GM12801 (cell line): ENCODE measurements around the gene FAM180A.

Experiments used
- TF ChIP-seq, protein P1 (sequence below): IDR thresholded peaks from one replicate; pipeline ENCODE4 v1.5.1; 2011; ENCODE audit warnings: control low read depth; ENCODE audit not compliant: insufficient read length; ENCODE audit errors: extremely low read depth

The FAM180A gene

DNA sequence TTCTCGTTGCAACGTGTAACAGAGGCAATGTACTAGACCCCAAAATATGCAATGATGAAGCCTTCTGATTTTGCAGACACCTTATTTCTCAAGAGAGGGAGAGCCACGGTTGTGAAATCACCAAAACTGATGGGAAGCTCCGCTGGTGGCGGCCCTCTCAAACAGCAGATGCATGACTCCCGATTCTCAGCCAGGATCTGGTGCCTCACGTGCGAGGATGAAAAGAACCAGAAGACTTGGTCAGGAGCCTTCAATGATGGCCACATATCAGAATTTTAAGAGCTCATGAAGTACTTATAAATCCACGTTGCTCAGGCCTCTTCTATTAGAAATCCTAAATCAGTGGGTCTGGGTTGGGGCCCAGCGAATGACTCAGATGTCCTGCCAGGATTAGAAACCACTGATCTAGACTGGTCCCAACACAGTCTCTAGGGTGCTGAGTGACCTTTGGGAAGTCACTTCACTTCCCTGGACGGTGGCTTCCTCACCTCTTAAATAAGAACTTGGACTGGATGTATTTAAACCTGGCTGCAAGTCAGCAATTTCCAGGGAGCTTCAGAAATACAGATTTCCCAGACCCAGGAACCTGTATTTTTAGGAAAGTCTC, 41.9 kb upstream of the FAM180A start:
- TF ChIP-seq, protein P1, sequence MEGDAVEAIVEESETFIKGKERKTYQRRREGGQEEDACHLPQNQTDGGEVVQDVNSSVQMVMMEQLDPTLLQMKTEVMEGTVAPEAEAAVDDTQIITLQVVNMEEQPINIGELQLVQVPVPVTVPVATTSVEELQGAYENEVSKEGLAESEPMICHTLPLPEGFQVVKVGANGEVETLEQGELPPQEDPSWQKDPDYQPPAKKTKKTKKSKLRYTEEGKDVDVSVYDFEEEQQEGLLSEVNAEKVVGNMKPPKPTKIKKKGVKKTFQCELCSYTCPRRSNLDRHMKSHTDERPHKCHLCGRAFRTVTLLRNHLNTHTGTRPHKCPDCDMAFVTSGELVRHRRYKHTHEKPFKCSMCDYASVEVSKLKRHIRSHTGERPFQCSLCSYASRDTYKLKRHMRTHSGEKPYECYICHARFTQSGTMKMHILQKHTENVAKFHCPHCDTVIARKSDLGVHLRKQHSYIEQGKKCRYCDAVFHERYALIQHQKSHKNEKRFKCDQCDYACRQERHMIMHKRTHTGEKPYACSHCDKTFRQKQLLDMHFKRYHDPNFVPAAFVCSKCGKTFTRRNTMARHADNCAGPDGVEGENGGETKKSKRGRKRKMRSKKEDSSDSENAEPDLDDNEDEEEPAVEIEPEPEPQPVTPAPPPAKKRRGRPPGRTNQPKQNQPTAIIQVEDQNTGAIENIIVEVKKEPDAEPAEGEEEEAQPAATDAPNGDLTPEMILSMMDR: no peak

DNA sequence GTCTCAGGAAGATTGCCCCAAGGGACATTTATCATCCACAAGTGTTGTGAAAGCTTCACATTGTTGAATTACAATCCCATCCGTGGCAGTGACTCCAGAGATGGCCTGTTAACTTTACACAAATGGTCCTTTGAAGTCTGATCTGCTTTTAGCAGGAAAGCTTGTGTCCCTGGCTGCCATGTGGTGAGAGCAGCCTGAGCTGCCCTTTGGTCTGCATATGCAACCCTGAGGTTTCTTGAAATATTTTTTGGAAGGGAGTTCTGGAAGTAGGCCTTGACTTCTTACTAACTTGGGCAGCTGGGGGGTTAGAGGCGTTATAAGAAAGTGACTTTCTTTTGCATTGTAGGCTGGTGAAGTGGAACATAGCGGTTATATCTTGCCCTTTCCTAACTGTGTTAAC, 41.3 kb upstream of the FAM180A start:
- TF ChIP-seq, protein P1: no peak

DNA sequence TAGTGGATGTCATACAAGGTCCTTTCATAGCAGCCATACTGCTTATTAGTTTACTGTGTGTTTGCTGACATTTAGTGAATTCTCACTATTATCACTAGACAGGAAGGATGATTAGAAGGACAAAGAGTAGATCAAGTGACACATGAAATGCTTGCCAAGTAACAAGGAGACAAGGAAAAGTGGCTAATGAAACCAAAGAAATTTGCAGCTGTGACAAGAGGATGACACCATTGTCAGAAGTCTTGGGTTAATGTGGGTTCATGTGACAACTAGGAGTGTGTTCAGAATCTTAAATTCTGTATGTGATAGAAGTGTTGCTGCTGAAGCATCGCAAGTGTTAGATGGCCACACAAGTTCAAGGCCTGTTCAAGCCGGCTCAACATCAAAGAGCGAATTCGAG, 40.8 kb upstream of the FAM180A start:
- TF ChIP-seq, protein P1: no peak

DNA sequence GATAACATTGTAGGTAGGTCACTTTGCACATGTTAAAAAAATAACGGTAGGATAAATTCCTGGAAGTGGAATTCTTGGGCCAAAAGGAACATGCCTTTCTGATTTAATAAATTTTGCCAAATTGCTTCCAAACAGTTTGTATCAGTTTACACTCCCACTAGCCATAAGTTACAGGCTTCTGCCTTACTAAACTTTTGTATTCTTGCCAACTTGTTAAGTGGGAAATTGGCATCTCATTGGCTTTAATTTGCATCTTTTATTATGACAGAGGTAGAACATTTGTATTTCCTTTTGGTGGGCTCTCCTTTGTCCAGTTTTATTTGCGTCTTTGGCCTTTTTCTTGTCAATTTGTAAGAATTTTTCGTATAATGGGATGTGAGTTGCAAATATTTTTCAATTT, 38.3 kb upstream of the FAM180A start:
- TF ChIP-seq, protein P1: no peak

DNA sequence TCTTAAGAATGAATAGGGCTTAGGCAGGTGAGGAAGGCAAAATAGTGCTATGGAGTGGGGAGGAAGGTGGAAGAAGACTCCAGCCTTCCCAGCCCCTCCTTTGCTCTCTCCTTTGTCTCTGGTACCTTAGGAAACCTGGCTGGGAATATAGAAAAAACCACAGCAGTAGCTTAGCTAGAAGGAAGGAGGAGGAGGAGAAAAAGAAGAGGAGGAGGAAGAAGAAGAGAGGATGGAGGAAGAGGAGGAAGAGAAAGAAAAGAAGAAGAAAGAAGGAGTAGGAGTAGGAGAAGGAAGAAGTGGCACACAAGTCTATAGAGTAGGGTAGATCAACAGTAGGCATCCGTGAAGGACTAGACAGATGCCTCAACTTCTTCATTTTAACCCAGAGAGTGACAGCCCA, 36.5 kb upstream of the FAM180A start:
- TF ChIP-seq, protein P1: no peak

DNA sequence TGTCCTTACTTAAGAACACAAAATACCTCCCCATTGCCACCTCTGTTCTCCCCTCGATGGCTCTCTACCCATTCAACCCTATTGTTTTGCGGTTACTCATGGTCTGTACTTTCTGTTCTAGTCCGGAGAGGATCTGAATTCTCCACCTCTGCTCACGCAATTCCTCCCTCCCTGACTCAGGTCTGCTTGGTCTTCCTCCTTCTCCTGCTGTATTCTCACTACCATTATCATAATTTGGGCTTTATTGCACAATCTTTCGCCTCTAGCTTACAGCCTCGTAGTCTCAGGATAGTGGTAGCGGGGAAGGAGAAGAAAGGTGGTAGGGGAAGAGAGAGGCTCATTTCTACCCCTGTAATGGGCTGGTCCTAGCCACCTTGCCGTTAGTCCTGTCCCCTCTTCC, 35.4 kb upstream of the FAM180A start:
- TF ChIP-seq, protein P1: no peak

DNA sequence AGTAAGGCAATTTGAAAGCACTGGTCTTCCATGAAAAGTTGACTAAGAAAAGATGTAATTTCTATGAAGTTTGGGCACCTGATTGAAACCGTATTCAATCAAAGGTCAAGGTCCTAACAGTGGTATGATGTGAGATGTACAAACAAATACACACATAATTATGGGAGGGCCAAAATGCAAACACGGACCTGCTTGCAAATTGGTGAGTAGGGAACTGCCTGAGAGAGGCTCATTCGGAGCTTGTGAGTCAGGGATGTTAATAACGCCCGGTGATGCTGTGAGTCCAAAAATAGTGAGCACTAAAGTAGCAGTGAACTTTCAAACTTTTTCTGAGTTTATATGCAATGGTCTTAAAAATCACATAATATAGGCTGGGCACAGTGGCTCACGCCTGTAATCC, 34.2 kb upstream of the FAM180A start:
- TF ChIP-seq, protein P1: no peak
